NOMO-1 treated with DMSO at 0.1 percent for 48 hours (cell line): ENCODE data around the gene LRFN4.
A peak's percentile ranks its signal among the peaks of the same experiment; 100 is the strongest.
"Not testable (repeated sequence)": the region's sequence is repeated elsewhere in the genome, so short reads cannot be mapped to it uniquely, and the experiment has no call there.

ENCODE experiments used
- DNase-seq: peaks from one replicate; lab custom pipeline; 2025; ENCODE audit not compliant: unreplicated experiment; lab: John Stamatoyannopoulos, UW

The LRFN4 gene

GRCh38 chr11:66856496-66857233, at the start of gene LRFN4:
TSS of gene LRFN4 (plus strand) at chr11:66857064. CDS start at chr11:66857745, 681 bp downstream.
- DNase-seq = no peak

DNA sequence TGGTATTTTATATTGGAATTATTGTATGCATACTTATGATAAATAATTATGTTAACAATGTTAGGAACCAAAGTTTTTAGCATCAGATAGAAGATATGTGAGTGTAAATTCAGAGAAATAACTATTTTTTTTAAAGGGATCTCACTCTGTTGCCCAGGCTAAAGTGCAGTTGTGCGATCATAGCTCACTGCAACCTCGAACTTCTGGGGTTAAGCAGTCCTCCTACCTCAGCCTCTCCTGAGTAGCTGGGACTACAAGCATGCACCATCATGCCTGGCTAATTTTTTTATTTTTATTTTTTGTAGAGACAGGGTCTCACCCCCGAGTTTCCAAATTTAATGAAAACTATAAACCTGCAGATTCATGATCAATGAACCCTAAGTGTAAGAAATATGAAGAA, 47.3 kb upstream of the LRFN4 start:
- no peak for DNase-seq

GRCh38 chr11:66810576-66811185, 46.2 kb upstream of the LRFN4 start:
- no peak for DNase-seq

GRCh38 chr11:66814678-66815077, 42.2 kb upstream of the LRFN4 start:
- no peak for DNase-seq

- DNase-seq = no peak
Observed at GRCh38 chr11:66815646-66816045, 41.2 kb upstream of the LRFN4 start.

GRCh38 chr11:66818231-66818955, 38.5 kb upstream of the LRFN4 start:
- DNase-seq = no peak

- DNase-seq = no peak
Observed at GRCh38 chr11:66820381-66820780, 36.5 kb upstream of the LRFN4 start.

- no peak for DNase-seq
Observed at GRCh38 chr11:66820901-66821300, 36.0 kb upstream of the LRFN4 start.

- DNase-seq = no peak
Observed at GRCh38 chr11:66823700-66824099, 33.2 kb upstream of the LRFN4 start.

- not testable (repeated sequence) for DNase-seq
Observed at GRCh38 chr11:66824573-66824972, 32.3 kb upstream of the LRFN4 start.

DNA sequence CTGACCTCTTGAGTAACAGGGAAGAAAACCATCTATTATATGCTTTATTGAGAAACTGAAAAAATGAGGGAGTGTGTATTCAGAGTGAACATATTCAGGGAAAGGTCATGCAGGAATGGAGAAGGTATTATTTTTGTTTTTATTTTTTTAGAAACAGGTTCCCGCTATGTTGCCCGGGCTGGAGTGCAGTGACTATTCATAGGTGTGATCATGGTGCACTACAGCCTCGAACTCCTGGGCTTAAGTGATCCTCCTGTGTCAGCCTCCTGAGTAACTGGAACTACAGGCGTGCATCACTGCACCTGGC, 22.4 kb upstream of the LRFN4 start:
- no peak for DNase-seq

DNA sequence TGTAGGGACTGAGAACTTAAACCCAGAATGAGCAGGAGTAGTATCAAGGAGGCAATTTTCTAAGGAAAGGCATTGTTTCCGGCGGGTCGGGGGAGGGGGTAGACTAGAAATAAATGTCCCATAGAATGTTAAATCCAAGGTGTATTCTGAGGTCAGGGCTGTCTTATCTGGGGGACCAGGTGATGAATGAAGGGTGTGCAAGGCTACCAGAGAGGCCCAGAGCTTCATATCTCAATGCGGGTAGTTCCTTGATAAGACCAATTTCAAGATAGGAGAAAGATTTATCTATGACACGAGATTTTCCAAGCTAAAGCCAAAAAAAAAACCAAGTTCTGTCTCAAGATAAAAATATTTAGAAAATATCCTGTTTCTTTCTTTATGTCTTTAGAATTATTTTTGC, 21.9 kb upstream of the LRFN4 start:
- no peak for DNase-seq

GRCh38 chr11:66835768-66836405, 21.0 kb upstream of the LRFN4 start:
- DNase-seq = no peak

DNA sequence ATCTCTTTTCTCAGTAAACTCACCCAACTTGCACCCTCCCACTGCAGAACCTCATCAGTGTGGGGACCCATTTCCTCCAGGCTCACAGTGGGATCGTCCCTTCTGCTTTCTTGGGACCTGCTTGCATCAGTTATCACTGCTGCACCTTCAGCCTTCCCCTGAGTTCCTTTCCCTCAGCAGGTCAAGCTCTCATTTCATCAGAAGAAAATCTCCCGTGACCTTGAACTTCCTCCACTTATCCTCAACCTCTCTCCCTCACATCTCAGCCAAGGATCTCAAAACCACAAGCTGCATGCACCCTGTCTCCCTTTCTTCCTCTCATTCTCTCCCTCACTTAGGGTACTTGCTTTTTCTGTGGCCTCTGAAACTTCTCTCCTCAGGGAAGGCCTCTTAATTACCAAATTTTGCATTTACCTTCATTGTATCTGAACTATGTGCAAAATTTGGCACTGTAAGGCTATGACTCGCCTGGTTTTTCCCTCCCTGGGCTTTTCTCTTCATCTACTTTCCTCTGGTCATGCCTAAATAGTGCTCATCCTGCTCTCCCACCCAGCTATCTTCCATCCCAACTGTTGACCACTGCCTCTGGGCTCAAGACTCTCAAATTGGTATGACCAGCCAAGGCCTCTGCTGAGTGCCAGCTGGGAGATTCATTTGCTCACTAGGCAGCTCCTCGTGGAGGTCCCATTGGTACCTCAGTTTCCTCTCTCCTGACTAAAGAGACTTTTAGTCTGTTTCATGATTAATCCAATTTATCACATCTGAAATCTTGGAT, 16.4 kb upstream of the LRFN4 start:
- DNase-seq = no peak

- DNase-seq = no peak
Observed at GRCh38 chr11:66841861-66842260, 15.0 kb upstream of the LRFN4 start.

GRCh38 chr11:66842501-66842895, 14.4 kb upstream of the LRFN4 start:
- no peak for DNase-seq

GRCh38 chr11:66842896-66843775, 13.7 kb upstream of the LRFN4 start, which contains the start of gene RCE1:
TSS of gene RCE1 (plus strand) at chr11:66843441. CDS start at chr11:66843456, 15 bp downstream.
- DNase-seq = peak; percentile 83

DNA sequence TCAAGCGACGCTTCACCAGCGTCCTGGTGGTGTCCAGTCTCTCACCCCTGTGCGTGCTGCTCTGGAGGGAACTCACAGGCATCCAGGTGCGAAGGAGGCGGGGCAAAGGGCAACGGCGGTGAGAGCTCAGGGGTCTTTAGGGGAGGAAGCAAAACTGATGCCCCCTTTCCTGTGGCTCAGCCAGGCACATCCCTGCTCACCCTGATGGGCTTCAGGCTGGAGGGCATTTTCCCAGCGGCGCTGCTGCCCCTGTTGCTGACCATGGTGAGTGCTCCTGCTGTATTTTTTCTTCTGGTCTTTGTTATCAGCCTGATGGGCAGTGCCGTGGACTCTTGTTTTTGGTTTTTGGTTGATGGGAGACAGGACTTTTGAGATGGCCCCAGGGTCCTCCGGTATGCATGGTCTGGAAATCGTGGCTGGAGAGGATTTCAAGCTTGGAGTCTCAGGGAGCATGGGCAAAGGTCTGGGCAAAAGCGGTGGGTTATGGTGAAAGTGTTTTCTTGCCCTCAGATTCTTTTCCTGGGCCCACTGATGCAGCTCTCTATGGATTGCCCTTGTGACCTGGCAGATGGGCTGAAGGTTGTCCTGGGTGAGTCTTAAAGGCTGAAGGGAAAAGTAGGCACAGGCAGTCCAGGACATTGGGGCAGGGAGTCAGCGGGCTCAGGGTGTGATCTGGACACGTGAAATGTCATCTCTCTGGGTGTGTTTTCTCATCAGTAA, 12.9 kb upstream of the LRFN4 start:
- DNase-seq = no peak

GRCh38 chr11:66844496-66845142, 12.2 kb upstream of the LRFN4 start:
- no peak for DNase-seq
